ENCODE results near the gene RGP1.
A peak's percentile ranks its signal among the peaks of the same experiment; 100 is the strongest.

The RGP1 gene

DNA sequence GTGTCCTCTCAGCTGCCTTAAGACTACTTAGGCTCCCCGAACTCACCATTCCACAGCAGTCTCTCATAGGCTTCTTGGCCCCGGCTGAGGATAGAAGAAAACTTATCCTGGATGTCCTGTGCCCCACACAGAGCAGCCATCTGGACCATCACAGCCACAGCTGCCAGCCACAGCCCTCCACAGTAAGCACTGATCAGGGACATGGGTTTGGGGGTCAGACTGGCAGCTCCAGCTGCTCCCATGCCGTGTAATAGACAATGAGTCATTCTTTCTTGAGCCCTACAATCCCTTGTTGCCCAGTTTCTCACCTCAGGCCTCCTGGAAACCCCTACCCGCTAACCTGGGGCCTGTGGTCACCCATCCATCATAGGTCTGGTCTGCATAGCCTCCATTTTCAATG is 10.9 kb upstream of the RGP1 start:
- no peak for DNase-seq
- in situ Hi-C loops (cut with HindIII; ENCODE audit: low pct_ligation_motif_present, low pct_unique_long_range_greater_than_20kb, low sequenced_read_pairs): no loop called here

DNA sequence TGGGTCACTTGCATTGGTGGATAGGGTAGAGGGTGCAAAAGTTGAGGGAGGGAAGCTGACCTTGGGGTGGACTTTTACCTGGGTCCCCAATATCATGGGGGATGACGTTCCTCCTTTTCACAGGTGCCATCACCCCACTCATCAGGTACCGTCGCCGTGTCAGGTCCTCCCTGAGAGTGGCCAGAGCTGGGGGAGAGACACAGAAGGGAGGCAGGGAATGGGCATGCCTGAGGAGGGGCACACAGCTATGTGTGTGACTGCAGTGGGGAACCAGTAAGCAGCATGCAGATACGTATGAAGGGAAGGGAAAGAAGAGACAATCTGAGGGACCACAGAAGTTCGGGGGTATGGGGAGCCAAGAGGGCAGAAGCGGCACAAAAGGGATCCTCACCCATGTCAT is 10.2 kb upstream of the RGP1 start:
- in situ Hi-C loops (cut with HindIII; ENCODE audit: low pct_ligation_motif_present, low pct_unique_long_range_greater_than_20kb, low sequenced_read_pairs): no loop called here
- DNase-seq: no peak

DNA sequence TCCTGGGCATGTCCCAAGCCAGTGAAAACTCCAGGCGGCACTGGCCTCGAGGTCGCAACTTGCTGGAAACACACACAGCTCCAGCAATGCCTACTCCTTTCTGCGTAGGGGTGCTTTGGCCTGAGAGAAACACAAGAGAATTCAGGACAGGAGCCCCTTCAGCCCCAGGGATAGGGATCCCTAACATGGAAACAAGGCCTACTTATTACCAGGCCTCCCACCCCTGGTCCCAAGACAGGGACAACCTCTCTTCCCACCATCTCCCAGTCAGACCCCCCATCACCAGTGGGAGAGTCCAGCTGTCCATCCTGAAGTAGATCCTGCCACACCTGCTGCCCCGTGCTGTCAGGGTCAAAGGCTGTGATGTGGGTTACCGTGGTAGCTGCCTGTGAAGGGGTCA is 8.8 kb upstream of the RGP1 start:
- no peak for DNase-seq
- in situ Hi-C loops (cut with HindIII; ENCODE audit: low pct_ligation_motif_present, low pct_unique_long_range_greater_than_20kb, low sequenced_read_pairs): no loop called here

DNA sequence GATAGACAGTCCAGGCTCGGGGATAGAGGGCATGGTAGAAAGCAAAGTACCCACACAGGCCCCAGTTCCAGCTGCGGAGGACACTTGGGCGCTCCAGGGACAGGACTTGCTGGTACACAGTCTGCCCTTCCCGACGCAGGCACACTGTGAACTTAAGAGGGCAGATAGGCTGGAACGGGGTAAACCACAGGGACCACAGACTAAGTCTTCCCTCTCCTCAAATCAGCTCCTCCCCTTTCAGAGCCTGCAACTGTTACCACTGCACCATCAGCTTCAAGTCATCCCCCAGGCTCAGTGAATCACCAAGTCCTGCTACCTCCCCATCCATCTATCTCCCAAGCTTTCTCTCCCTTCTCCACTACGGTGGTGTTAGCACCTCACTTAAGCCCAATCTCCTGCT is 7.3 kb upstream of the RGP1 start:
- in situ Hi-C loops (cut with HindIII; ENCODE audit: low pct_ligation_motif_present, low pct_unique_long_range_greater_than_20kb, low sequenced_read_pairs): no loop called here

DNA sequence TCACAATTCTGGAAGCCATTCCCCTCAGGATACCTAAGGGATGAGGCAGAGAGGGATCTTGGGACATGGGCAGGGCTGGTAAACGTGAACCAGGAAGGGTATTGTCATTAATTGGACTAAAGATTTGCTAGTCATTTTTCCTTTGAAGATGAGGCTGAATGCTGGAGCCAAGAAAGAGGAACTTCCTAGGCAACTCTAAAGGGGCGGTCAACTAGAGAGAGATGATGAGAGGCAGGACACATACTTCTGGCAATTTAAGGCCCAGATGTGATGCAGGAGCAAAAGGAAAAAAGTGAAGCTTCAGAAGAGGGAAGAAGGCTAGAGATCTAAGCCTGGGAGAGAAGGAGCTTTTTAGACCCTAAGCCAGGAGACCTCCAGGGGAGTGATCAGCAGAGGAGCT is 5.6 kb upstream of the RGP1 start:
- in situ Hi-C loops (cut with HindIII; ENCODE audit: low pct_ligation_motif_present, low pct_unique_long_range_greater_than_20kb, low sequenced_read_pairs): no loop called here
- no peak for DNase-seq

More for the DNA sequence above, 7.3 kb upstream of the RGP1 start:
- no peak for DNase-seq

DNA sequence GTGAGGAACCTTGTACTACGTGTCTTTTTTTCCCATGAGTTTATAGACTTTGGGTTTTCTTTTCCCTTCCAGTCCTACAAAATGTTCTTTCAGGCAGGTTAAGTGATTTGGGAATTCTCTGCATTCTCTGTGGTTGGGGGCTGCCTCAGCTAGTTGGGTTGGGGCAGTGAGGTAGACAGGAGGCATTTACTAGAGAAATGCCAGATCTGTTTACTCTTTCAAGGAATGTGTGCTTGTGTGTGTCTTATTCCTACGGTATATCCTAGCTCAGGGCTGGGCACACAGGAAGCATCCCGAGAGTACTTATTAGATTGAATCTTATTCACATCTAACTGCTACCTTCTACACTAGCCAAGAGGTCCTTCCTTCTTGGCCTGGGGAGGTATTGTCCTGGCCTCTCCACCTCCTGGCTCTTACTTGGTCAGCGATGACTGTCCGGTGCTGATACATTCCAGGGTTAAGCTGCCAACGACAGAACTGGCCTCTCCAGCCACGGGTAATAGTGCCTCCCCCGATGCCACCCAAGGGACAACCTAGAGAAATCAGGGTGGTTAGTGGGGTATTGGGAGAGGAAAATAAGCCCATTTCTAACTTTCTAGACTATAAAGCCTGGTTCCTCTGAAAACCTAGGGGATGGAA is 5.1 kb upstream of the RGP1 start:
- in situ Hi-C loops (cut with HindIII; ENCODE audit: low pct_ligation_motif_present, low pct_unique_long_range_greater_than_20kb, low sequenced_read_pairs): no loop called here

DNA sequence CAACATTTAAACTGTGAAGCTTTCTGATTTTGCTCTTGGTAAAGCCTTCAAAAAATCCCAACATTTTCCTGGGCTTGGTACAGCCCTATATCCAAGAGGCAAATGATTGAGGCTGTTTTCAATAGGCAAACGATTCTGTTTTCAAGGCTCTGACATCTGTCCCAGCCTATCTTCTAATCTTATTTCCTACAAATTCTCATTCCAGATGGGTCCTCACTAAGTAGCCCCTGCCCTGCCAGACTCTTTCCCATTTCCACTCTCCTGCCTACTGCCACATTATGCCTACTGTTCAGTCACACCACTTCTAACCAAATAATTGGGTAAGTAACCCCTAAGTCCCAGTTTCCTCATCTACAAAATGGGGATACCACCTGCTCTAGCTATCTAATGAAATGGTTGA is 3.5 kb upstream of the RGP1 start:
- no peak for DNase-seq
- in situ Hi-C loops (cut with HindIII; ENCODE audit: low pct_ligation_motif_present, low pct_unique_long_range_greater_than_20kb, low sequenced_read_pairs): no loop called here

More for the DNA sequence above, 5.1 kb upstream of the RGP1 start:
- no peak for DNase-seq

DNA sequence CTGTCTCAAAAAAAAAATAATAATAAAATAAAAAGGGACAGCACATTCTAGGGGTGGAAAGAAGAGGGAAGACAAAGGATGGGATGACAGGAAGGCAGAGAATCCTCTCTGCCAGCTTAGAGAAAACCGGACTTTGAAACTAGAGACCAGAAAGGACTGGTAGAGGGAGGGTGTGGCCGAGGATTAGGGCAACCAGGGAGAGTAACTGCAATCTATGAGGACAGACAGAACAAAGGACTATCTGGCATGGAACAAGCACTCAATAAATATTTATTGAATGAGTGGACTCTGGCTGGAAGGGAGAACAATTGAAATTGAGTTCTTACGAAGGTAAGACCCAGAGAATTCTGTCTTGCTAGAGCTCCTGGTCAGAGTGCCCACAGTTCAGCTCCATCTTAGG is 2.5 kb upstream of the RGP1 start:
- in situ Hi-C loops (cut with HindIII; ENCODE audit: low pct_ligation_motif_present, low pct_unique_long_range_greater_than_20kb, low sequenced_read_pairs): no loop called here

DNA sequence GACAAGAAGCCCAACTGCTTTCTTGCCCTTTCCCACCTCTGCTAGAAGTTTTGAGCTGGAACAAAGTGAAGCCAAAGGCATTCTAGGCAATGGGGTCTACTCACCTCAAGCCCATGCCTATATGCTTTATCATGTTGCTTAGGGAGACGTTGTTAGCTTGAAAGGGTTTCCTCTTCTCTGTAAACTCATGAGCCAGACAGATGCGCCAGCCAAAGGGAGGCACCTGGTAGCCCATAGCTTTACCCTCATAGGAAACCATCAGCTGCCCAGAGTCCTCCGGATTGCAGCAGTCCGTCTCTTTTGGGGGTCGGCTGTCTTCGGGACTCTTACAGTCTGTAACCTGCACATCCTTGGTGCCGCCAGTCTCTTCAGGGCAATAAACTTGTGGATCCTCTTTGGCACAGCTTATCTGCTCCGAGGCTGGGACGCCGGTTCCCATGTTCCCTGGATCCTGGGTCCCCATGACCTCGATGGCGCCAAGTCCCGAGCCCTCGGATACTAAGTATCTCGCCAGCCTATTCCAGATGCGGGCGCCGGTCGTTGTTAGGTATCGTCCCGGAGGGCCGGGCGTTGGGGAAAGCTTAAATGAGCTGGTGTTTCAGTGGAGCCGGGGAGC is 737 bp upstream of the RGP1 start:
- no peak for DNase-seq
- in situ Hi-C loops (cut with HindIII; ENCODE audit: low pct_ligation_motif_present, low pct_unique_long_range_greater_than_20kb, low sequenced_read_pairs): no loop called here

More for the DNA sequence above, 2.5 kb upstream of the RGP1 start:
- no peak for DNase-seq

DNA sequence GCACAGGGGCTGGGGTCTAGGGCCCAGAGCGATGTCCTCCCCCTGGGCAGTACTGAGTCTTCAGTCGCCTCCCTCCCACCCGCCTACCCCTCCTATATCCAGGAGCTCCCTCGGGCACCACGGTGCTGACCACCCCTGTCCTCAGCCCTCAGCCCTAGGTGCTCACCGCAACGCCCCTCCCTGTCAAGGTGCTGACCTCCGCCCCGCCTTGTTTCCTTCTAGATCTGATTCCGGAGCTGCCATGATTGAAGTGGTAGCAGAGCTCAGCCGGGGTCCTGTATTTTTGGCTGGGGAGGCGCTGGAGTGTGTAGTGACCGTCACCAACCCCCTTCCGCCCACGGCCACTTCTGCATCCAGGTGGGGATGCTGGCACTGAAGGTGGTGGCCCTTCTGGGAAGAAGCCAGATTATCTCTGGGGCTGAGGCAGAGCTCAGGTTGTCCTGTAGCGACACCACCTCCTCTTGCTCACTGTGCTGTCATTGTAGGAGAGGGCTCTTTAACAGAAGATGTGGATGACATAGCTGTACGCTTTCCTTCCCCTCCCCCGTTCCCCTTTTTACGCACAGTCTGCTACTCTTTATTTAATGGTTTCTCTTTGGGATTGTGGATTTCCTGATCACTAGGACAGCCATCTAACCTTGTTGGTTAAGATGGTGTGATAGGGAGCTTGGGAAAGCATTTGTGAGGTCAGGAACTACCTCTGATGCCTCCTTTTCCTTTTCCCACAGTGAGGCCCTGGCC is 598 bp downstream of the RGP1 start:
- in situ Hi-C loops (cut with HindIII; ENCODE audit: low pct_ligation_motif_present, low pct_unique_long_range_greater_than_20kb, low sequenced_read_pairs): no loop called here
- no peak for DNase-seq

DNA sequence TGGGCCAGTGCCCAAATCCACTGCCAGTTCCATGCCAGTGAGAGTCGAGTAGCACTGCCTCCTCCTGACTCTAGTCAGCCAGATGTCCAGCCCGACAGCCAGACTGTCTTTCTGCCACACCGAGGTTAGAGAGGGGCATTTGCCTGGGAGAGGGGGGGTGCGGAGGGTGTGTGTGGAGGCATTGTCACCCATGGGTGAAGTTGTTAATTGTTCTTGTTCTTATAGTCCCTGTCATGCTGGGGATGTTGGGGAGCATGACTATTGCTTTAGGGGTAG is 1.1 kb downstream of the RGP1 start:
- no peak for DNase-seq
- in situ Hi-C loops (cut with HindIII; ENCODE audit: low pct_ligation_motif_present, low pct_unique_long_range_greater_than_20kb, low sequenced_read_pairs): no loop called here

DNA sequence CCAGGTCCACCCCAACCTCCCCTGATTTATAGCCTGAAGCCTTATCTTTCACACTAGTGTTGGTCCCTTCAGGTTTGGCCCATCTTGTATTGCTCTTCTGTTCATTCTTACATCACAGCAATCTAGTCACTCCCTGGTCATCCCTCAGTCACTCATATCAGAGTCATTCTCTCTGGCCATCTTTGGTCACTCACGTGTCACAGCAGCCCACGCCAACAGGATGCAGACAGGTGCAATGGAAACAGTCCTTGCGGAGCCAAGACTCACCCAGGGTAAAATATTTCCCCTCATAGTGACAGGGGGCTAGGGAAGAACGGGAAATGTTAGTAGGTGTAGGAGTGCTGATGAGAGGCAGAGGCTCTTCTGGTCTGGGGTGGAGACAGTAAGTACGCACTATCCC is 4.4 kb downstream of the RGP1 start:
- in situ Hi-C loops (cut with HindIII; ENCODE audit: low pct_ligation_motif_present, low pct_unique_long_range_greater_than_20kb, low sequenced_read_pairs): no loop called here
- DNase-seq: no peak

DNA sequence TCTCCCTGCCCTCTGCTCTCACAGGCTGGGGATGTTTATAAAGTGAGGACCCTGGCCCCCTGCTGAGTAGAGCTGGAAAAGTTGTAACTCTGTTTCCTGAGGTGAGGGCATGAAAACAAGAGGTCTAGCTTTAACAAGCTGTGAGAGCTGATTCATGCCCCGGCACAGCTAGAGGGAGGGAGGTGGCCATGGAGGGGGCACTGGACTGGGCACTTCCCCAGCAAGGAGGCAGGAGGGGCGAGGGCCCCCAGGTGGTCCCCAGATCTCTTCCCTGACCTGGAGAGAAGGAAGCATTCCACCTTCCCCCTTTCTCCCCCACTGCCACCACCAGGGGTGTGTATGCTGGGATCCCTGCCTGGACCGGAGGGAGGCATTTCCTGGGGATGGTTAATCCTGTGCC is 5.2 kb downstream of the RGP1 start, which contains the start of gene MSMP:
Gene MSMP, minus strand, starts transcription at position 13 of the 400 bp plus-strand sequence. CDS start 147 bp downstream, outside the sequence.
- in situ Hi-C loops (cut with HindIII; ENCODE audit: low pct_ligation_motif_present, low pct_unique_long_range_greater_than_20kb, low sequenced_read_pairs): no loop called here
- no peak for DNase-seq

DNA sequence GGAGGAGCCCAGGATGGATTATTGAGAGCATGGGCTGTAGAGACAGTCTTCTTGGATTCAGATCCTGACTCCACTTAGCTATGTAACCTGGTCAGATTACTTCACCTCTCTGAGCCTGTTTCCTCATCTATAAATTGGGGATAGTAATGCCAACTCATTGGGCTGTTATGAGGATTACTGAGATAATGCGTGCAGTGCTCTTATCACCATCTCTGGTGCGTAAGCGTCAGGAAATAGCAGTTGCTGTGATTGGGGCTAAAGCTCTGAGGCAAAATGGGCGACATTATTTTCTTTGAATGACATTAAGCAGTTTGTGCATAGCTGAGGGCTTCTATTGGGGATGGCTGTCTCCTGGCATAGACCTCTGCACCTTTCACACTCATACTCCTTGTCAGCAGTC is 6.0 kb downstream of the RGP1 start:
- in situ Hi-C loops (cut with HindIII; ENCODE audit: low pct_ligation_motif_present, low pct_unique_long_range_greater_than_20kb, low sequenced_read_pairs): no loop called here
- DNase-seq: no peak

DNA sequence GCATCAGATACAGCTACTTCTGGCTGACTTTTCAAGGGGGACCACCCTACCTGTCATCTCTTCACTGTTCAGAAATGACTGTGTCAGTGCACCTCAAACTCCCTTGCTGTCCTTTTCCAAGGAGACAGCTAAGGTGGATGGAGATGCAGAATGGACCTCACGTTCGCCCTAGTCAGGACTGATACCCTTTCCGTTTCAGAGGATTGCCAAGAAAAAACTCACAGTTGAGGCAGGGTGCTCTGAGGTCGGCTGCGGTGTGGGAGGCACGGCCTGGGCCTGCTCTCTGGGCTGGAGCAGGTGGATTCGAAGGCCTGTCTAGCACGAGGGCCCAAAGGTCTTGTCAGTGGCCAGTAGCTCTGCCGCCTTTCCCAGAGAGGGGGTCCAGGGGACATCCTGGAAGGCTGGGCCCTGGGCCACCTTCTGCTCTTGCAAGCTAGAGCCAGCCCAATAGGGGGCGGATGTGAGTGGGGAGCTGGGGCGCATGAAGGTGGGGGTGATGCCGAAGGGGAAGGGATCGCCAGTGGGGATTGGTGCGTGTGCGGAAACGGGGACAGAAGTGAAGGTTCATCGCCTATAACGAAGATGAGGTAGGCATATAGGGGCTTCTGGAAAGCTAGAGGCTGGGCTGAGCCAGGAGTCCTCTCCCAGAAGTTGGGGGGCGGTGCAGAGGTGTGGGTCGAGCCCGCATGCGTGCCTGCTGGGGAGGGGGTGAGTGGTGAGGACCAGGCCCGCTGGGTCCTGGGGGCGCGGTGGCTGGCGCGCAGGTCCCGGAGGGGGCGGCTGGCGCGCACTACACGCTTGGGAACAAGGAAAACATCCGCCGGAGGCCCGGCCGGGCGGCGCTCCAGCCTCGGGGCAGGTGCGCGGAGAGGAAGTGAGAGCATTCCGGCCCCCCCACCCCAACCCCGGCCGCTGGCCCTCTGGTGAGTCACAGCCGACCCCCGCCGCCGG is 7.5 kb downstream of the RGP1 start:
- DNase-seq: peak; percentile 80
- in situ Hi-C loops (cut with HindIII; ENCODE audit: low pct_ligation_motif_present, low pct_unique_long_range_greater_than_20kb, low sequenced_read_pairs): no loop called here

DNA sequence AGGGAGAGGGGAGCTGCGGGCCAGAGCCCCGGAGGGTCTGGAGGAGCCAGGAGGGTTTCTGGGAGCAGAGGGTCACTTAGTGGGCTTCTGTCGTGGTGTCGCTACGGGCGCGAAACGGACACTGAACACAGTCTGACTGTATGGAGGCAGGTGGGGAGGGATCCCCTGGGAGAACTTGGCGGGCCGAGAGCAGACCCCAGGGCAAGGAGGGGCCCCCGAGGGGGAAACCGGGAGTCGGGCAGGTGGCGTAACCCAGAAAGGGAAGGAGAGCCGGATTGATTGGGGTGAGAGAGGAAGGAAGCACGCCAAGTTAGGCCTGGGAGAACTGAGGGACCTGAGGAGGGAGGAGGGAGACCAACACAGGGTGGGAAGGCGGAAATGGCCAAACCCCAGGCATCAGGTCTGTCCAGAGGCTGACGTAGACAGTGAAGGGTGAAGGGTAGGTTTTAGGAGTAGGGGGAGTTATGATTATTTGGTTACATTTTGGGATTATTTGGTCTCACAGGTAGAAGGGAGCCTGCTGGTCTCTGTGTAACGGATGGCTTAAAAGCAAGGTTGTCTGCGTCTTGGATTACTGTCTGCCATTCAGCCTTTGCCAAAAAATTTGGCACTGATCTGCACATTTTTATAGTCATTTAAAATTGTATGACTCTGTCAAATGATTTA is 8.3 kb downstream of the RGP1 start:
- in situ Hi-C loops (cut with HindIII; ENCODE audit: low pct_ligation_motif_present, low pct_unique_long_range_greater_than_20kb, low sequenced_read_pairs): no loop called here
- peak; percentile 71 for DNase-seq

DNA sequence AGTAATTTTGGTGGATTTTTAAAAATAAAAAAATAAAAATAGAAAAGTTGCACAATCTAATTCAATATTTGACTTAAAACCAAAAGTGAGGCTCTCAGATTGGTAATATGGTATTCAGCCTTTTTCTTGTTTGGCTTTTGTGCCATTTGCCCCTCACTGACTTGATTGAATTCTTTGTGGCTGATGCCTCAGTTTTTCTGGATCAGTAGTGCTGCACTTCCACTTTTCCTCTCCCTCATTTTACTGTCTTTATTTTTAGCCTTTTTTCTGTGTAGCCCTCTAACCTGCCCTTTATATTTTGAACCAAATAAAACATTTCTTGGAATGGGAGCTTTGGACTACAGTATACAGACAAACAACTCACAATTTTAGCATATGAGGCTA is 8.8 kb downstream of the RGP1 start:
- in situ Hi-C loops (cut with HindIII; ENCODE audit: low pct_ligation_motif_present, low pct_unique_long_range_greater_than_20kb, low sequenced_read_pairs): no loop called here
- DNase-seq: no peak

DNA sequence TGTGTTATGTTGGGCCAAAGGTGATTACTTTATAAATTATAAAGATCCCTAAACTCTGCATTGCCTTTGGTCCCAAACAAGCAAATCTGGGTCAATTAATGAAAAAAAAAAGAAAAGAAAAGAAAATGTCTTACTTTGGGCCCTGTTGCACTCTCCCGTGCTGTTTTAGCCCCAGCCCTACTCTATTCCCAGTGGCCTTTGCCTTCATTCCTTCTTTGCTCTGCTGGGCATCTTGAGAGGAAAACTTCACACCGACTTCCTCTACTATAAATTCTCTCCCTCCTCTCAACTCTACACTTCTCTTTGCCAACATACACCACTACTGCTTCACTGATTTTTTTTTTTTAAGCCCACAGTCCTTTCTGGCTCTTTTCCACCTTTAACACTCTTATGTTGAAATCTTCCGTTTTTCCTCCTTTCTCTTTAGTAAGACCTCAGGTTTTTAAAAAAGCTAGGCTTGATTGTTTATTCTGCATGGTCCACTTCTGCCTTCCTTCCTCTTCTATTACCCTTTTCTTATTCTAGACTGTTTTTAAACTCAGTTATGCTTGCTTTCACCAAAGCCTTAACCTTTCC is 9.5 kb downstream of the RGP1 start:
- no peak for DNase-seq
- in situ Hi-C loops (cut with HindIII; ENCODE audit: low pct_ligation_motif_present, low pct_unique_long_range_greater_than_20kb, low sequenced_read_pairs): no loop called here

Data from ACHN (cell line).